DND-41 (cell line): Measurements from ENCODE around the gene TBC1D1.

Experiments
- ATAC-seq: fragments of 200-7000 bp; cut with Tn5 transposase; 3 replicates; pipeline ENCODE4 v1.9.1; 2021; ENCODE audit warnings: low read depth; ENCODE audit not compliant: insufficient read depth
- DNase-seq: peaks from one replicate; pipeline ENCODE4 v3.0.0-alpha.2; 2020
- H2AFZ ChIP-seq: 2 replicates; pipeline ENCODE4 v1.6.0; 2012; ENCODE audit warnings: low read depth, low read length
- H3K27ac ChIP-seq: 2 replicates; pipeline ENCODE4 v1.5.1; 2012; ENCODE audit warnings: low read length, inconsistent platforms
- H3K27me3 ChIP-seq: fragments of 200-600 bp; sonication (generic); 2 replicates; pipeline ENCODE4 v1.6.0; 2012; ENCODE audit warnings: low read length, mild to moderate bottlenecking, inconsistent platforms; ENCODE audit not compliant: insufficient read depth, poor library complexity
- H3K36me3 ChIP-seq: 2 replicates; pipeline ENCODE4 v1.5.1; 2012; ENCODE audit warnings: low read length, inconsistent platforms; ENCODE audit not compliant: insufficient read depth
- H3K4me1 ChIP-seq: 2 replicates; pipeline ENCODE4 v1.5.1; 2012; ENCODE audit warnings: mild to moderate bottlenecking, low read length; ENCODE audit not compliant: insufficient read depth
- H3K4me2 ChIP-seq: 2 replicates; pipeline ENCODE4 v1.6.0; 2012; ENCODE audit warnings: mild to moderate bottlenecking, moderate library complexity, low read length, inconsistent platforms; ENCODE audit not compliant: insufficient read depth
- H3K4me3 ChIP-seq, 2 experiments: fragments of 200-600 bp in 1 of 2; shearing (Covaris generic) in 1 of 2; 2 replicates each; pipeline ENCODE4 v1.5.1; 2012 to 2016; ENCODE audit warnings: inconsistent platforms in 2 of 2, low read length in 2 of 2, mild to moderate bottlenecking in 2 of 2, low read depth in 1 of 2, moderate library complexity in 1 of 2
- H3K79me2 ChIP-seq: 2 replicates; pipeline ENCODE4 v1.6.0; 2012; ENCODE audit warnings: low read length, inconsistent platforms; ENCODE audit not compliant: insufficient read depth
- H3K9ac ChIP-seq: 2 replicates; pipeline ENCODE4 v1.6.0; 2012; ENCODE audit warnings: low read depth, mild to moderate bottlenecking, inconsistent platforms, low read length, moderate library complexity
- H3K9me3 ChIP-seq: 2 replicates; pipeline ENCODE4 v1.5.1; 2012; ENCODE audit warnings: low read length, moderate library complexity, mild to moderate bottlenecking, inconsistent platforms; ENCODE audit not compliant: insufficient read depth, severe bottlenecking
- H4K20me1 ChIP-seq: 2 replicates; pipeline ENCODE4 v1.6.0; 2012; ENCODE audit warnings: low read length; ENCODE audit not compliant: insufficient read depth
- EZH2 ChIP-seq: IDR thresholded peaks from 3 replicates; pipeline ENCODE4 v1.6.1; 2012; ENCODE audit warnings: borderline replicate concordance, low read depth, mild to moderate bottlenecking, moderate library complexity, low read length, inconsistent platforms; ENCODE audit not compliant: severe bottlenecking
- TF ChIP-seq, protein P1 (sequence below): IDR thresholded peaks from 2 replicates; pipeline ENCODE4 v1.5.1; 2012; ENCODE audit warnings: borderline replicate concordance, low read length, moderate library complexity, mild to moderate bottlenecking; ENCODE audit not compliant: poor library complexity, severe bottlenecking; ENCODE audit errors: extremely low read depth

The TBC1D1 gene

DNA sequence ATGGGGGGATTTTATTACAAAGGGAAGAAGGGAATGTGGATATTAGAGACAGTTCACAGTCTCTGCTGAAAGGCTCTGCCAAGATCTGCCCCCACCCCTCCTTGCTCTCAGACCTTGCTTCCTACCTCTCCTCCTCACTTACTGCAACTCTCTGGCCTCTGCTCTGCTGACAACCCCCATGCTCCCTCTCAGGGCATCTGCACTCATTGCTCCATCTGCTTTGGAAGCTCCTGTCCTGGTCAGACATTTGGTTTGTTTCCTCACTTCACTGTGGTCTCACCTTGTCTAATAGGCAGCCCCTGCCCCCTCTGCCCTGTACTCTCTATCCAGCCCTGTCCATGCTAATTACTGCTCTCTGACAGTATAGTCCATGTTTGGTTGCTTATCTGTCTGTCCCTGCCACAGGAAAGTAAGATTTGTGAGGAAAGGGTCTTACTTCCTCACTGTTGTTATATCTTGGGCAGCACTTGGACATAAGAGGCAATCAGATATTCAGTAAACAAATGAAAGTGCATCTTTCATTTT is 258.6 kb downstream of the TBC1D1 start:
- H3K9ac ChIP-seq = no peak overlapping the region
- no peak for ATAC-seq
- no peak overlapping the region for H3K27ac ChIP-seq
- no peak overlapping the region for H2AFZ ChIP-seq
- TF ChIP-seq, protein P1, sequence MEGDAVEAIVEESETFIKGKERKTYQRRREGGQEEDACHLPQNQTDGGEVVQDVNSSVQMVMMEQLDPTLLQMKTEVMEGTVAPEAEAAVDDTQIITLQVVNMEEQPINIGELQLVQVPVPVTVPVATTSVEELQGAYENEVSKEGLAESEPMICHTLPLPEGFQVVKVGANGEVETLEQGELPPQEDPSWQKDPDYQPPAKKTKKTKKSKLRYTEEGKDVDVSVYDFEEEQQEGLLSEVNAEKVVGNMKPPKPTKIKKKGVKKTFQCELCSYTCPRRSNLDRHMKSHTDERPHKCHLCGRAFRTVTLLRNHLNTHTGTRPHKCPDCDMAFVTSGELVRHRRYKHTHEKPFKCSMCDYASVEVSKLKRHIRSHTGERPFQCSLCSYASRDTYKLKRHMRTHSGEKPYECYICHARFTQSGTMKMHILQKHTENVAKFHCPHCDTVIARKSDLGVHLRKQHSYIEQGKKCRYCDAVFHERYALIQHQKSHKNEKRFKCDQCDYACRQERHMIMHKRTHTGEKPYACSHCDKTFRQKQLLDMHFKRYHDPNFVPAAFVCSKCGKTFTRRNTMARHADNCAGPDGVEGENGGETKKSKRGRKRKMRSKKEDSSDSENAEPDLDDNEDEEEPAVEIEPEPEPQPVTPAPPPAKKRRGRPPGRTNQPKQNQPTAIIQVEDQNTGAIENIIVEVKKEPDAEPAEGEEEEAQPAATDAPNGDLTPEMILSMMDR = no peak
- no peaks in the 10 kb centered on the region for H3K9me3 ChIP-seq
- H3K4me3 ChIP-seq = no peak overlapping the region
- H3K79me2 ChIP-seq = no peaks in the 10 kb centered on the region
- no peaks in the 10 kb centered on the region for H3K4me1 ChIP-seq
- no peak overlapping the region for H3K4me2 ChIP-seq
- H3K36me3 ChIP-seq = no peaks in the 10 kb centered on the region
- DNase-seq = no peak
- H3K27me3 ChIP-seq = no peaks in the 10 kb centered on the region
- no peaks in the 10 kb centered on the region for H4K20me1 ChIP-seq

DNA sequence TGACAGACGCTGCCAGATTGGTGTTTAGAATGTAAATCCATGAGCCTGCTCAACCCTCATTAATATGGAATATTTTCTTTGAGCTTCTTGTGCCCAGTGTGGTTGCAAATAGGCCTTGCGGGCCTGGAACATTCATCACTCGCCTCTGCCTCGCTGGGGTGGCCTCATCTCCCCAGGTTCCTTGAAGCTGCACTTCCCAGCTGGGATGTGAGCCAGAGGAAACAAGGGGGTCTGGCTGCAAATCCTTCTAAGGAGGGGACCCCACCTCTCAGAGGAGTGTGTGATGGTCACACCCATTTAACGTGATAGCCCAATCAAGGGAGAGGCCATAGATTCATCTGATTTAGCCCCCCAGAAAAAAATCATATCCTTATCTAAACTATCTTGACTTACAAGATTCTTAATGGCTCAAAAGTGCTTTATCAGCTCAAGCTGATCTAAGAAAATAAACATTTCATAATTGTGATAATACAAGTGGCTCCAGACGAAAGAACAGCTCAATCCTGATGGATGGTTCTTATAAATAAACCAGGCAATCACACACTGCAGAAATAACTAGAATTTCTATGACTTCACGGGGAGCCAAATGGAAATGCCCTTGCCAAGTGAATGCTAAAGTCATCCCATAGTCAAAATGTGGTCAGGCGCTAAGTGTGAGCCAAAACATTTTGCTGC is 259.2 kb downstream of the TBC1D1 start:
- no peak overlapping the region for H3K9ac ChIP-seq
- H3K9me3 ChIP-seq = no peaks in the 10 kb centered on the region
- H3K4me2 ChIP-seq = no peak overlapping the region
- no peaks in the 10 kb centered on the region for H3K79me2 ChIP-seq
- H3K27me3 ChIP-seq = no peaks in the 10 kb centered on the region
- H3K36me3 ChIP-seq = no peaks in the 10 kb centered on the region
- no peak overlapping the region for H3K4me3 ChIP-seq
- H4K20me1 ChIP-seq = no peaks in the 10 kb centered on the region
- no peak overlapping the region for H2AFZ ChIP-seq
- H3K4me1 ChIP-seq = no peaks in the 10 kb centered on the region
- TF ChIP-seq, protein P1 = no peak
- TF ChIP-seq EZH2 = no peak
- no peak for DNase-seq
- H3K27ac ChIP-seq = no peak overlapping the region
- no peak for ATAC-seq

DNA sequence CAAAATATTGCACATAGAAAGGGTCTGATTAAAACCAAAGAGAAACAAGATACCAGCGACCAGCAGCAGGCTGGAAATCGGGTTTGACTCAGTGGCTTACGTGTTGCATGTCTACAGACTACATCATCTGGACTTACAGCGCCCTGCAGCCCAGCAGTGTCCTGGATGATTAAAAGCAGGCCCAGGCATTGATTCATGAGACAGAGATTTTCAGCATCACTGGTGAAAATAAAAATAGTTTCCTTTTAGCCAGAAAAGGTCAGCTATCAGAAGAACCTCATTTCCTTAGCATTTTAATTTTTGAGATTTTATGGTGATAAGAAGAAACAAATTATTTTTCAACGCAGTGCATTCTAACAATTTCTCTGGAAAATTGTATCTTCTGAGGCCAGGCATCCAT is 259.9 kb downstream of the TBC1D1 start:
- ATAC-seq = no peak
- no peak overlapping the region for H3K27ac ChIP-seq
- no peaks in the 10 kb centered on the region for H3K36me3 ChIP-seq
- H3K27me3 ChIP-seq = no peaks in the 10 kb centered on the region
- H4K20me1 ChIP-seq = no peaks in the 10 kb centered on the region
- TF ChIP-seq, protein P1 = no peak
- TF ChIP-seq EZH2 = no peak
- H3K79me2 ChIP-seq = no peaks in the 10 kb centered on the region
- no peaks in the 10 kb centered on the region for H3K4me1 ChIP-seq
- no peak for DNase-seq
- no peak overlapping the region for H3K4me3 ChIP-seq
- no peak overlapping the region for H2AFZ ChIP-seq
- H3K9ac ChIP-seq = no peak overlapping the region
- no peaks in the 10 kb centered on the region for H3K9me3 ChIP-seq
- H3K4me2 ChIP-seq = no peak overlapping the region
